Measurements from ENCODE around the gene MAP3K19. TPM values are rescaled to one million over a fixed set of nuclear protein-coding genes. Genes with fewer than 3 reads are reported as not detected.

The MAP3K19 gene
- total RNA-seq, 1 experiment from 2014 or later: not detected

- TF ChIP-seq CTCF (IDR thresholded peaks at IDR 0.05; ENCODE audit: unreplicated experiment): no peak
- Mint-ChIP-seq H3K4me1 (ENCODE audit: low read depth, unreplicated experiment) (peaks cover 35% of the 10 kb centered on the region), H3K27me3 (ENCODE audit: unreplicated experiment) (no peaks in the 10 kb centered on the region), H3K36me3 (ENCODE audit: insufficient read depth, unreplicated experiment) (peaks cover 30% of the 10 kb centered on the region), H3K9me3 (ENCODE audit: low read depth, unreplicated experiment) (no peaks in the 10 kb centered on the region), H3K27ac (ENCODE audit: unreplicated experiment) (peak overlapping the region; percentile 79), H3K4me3 (ENCODE audit: low read depth, unreplicated experiment) (peak overlapping the region; percentile 11)
- CTCF ChIA-PET: no interaction called here
- no peak for DNase-seq
- intact Hi-C loops (cut with micrococcal nuclease; ENCODE audit: unreplicated experiment): no loop called here
- no TSS peak for BruUV-seq (replicated peaks)
Measured at GRCh38 chr2:134934150-134934549, 113.1 kb downstream of the MAP3K19 start.

- intact Hi-C loops (cut with micrococcal nuclease; ENCODE audit: unreplicated experiment): loop anchor here (2.0 kb wide), 1 partner anchor 15 kb away; the partner anchor contains the start of gene CCNT2
Measured at GRCh38 chr2:134933732-134934131, 113.5 kb downstream of the MAP3K19 start.

GRCh38 chr2:134932864-134933526 lies 114.3 kb downstream of the MAP3K19 start:
- peaks cover 35% of the 10 kb centered on the region for H3K4me1 Mint-ChIP-seq (ENCODE audit: low read depth, unreplicated experiment)
- intact Hi-C loops (cut with micrococcal nuclease; ENCODE audit: unreplicated experiment): loop anchor here (2.0 kb wide), 1 partner anchor 14 kb away; the partner anchor contains the start of gene CCNT2
- H3K36me3 Mint-ChIP-seq (ENCODE audit: insufficient read depth, unreplicated experiment): peaks cover 30% of the 10 kb centered on the region
- H3K4me3 Mint-ChIP-seq (ENCODE audit: low read depth, unreplicated experiment): peak overlapping the region; percentile 63
- no peak for TF ChIP-seq CTCF (IDR thresholded peaks at IDR 0.05; ENCODE audit: unreplicated experiment)
- no TSS peak for BruUV-seq (replicated peaks)
- CTCF ChIA-PET: interaction anchor here (1.1 kb wide), 1 partner anchor 10 kb away, joined by 3 read pairs; no protein-coding TSS in a partner anchor
- H3K27me3 Mint-ChIP-seq (ENCODE audit: unreplicated experiment): no peaks in the 10 kb centered on the region
- no peaks in the 10 kb centered on the region for H3K9me3 Mint-ChIP-seq (ENCODE audit: low read depth, unreplicated experiment)
- DNase-seq: no peak
- H3K27ac Mint-ChIP-seq (ENCODE audit: unreplicated experiment): peak overlapping the region; percentile 88

More at GRCh38 chr2:134933732-134934131, 113.5 kb downstream of the MAP3K19 start:
- Mint-ChIP-seq H3K27ac (ENCODE audit: unreplicated experiment) (peak overlapping the region; percentile 88), H3K4me1 (ENCODE audit: low read depth, unreplicated experiment) (peaks cover 35% of the 10 kb centered on the region), H3K36me3 (ENCODE audit: insufficient read depth, unreplicated experiment) (peaks cover 30% of the 10 kb centered on the region), H3K9me3 (ENCODE audit: low read depth, unreplicated experiment) (no peaks in the 10 kb centered on the region), H3K27me3 (ENCODE audit: unreplicated experiment) (no peaks in the 10 kb centered on the region), H3K4me3 (ENCODE audit: low read depth, unreplicated experiment) (peak overlapping the region; percentile 63)
- BruUV-seq (replicated peaks): no TSS peak
- CTCF ChIA-PET: no interaction called here
- no peak for TF ChIP-seq CTCF (IDR thresholded peaks at IDR 0.05; ENCODE audit: unreplicated experiment)
- no peak for DNase-seq

GRCh38 chr2:134927195-134927594 lies 120.1 kb downstream of the MAP3K19 start:
- peaks cover 32% of the 10 kb centered on the region for H3K36me3 Mint-ChIP-seq (ENCODE audit: insufficient read depth, unreplicated experiment)
- peaks cover 52% of the 10 kb centered on the region for H3K4me1 Mint-ChIP-seq (ENCODE audit: low read depth, unreplicated experiment)
- H3K27ac Mint-ChIP-seq (ENCODE audit: unreplicated experiment): no peak overlapping the region
- no peaks in the 10 kb centered on the region for H3K27me3 Mint-ChIP-seq (ENCODE audit: unreplicated experiment)
- H3K4me3 Mint-ChIP-seq (ENCODE audit: low read depth, unreplicated experiment): no peak overlapping the region
- intact Hi-C loops (cut with micrococcal nuclease; ENCODE audit: unreplicated experiment): no loop called here
- CTCF ChIA-PET: no interaction called here
- no peak for DNase-seq
- TF ChIP-seq CTCF (IDR thresholded peaks at IDR 0.05; ENCODE audit: unreplicated experiment): no peak
- no TSS peak for BruUV-seq (replicated peaks)
- no peaks in the 10 kb centered on the region for H3K9me3 Mint-ChIP-seq (ENCODE audit: low read depth, unreplicated experiment)

All from Calu3 (cell line).